ENCODE results near the gene GSTO1.

DNA sequence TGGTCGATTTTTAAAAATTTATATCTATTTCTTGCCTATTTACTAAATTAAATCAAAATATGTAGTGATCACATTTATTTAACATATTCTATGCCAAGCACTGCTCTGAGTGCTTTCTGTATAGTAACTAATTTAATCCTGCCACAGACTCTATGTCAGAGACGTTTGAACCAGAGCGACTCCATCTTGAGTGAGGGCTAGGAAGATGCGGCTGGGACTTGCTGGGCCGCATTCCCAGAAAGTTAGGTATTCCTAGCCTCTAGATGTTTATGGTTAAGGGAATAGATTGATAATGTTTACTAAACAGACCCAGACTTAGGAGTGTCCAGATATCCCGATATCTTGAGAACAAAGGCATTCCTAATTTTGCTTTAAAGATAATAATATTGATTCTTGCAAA lies 3.2 kb upstream of the GSTO1 start:
- TF ChIP-seq POLR2A (IDR thresholded peaks at IDR 0.05; ENCODE audit: low read length) (no peak), GATA1 (IDR thresholded peaks at IDR 0.05; ENCODE audit: low read depth, low read length) (no peak)
